IPS-18a (cell line): Measurements from ENCODE around the gene ZBTB32.

Experiments
- H3K27ac ChIP-seq: one replicate; pipeline ENCODE4 v1.5.1; 2013; ENCODE audit warnings: low read length
- H3K27me3 ChIP-seq: one replicate; pipeline ENCODE4 v1.6.1; 2013; ENCODE audit warnings: mild to moderate bottlenecking, low read length; ENCODE audit not compliant: control insufficient read depth, insufficient read depth
- H3K36me3 ChIP-seq: one replicate; pipeline ENCODE4 v1.6.1; 2013; ENCODE audit warnings: low read depth, low read length; ENCODE audit not compliant: control insufficient read depth
- H3K4me1 ChIP-seq: one replicate; pipeline ENCODE4 v1.6.1; 2013; ENCODE audit warnings: low read depth, low read length; ENCODE audit not compliant: control insufficient read depth
- H3K4me3 ChIP-seq: one replicate; pipeline ENCODE4 v1.5.1; 2013; ENCODE audit warnings: low read length
- H3K9ac ChIP-seq: one replicate; pipeline ENCODE4 v1.6.1; 2013; ENCODE audit warnings: mild to moderate bottlenecking, low read length, moderate library complexity
- H3K9me3 ChIP-seq: one replicate; pipeline ENCODE4 v1.6.1; 2013; ENCODE audit warnings: low read depth, low read length; ENCODE audit not compliant: control insufficient read depth

ZBTB32 gene

DNA sequence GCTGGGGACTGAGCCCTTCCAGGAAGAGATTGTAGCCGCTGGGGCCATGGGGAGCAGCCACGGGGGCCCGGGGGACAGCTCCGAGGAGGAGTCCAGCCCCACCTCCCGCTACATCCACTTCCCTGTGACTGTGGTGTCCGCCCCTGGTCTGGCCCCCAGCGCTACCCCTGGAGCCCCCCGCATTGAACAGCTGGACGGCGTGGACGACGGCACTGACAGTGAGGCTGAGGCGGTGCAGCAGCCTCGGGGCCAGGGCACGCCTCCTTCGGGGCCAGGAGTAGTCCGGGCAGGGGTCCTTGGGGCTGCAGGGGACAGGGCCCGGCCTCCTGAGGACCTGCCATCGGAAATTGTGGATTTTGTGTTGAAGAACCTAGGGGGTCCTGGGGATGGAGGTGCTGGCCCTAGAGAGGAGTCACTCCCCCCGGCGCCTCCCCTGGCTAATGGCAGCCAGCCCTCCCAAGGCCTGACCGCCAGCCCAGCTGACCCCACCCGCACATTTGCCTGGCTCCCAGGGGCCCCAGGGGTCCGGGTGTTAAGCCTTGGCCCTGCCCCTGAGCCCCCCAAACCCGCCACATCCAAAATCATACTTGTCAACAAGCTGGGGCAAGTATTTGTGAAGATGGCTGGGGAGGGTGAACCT is 28.3 kb downstream of the ZBTB32 start:
- peaks cover 68% of the 10 kb centered on the region for H3K36me3 ChIP-seq

DNA sequence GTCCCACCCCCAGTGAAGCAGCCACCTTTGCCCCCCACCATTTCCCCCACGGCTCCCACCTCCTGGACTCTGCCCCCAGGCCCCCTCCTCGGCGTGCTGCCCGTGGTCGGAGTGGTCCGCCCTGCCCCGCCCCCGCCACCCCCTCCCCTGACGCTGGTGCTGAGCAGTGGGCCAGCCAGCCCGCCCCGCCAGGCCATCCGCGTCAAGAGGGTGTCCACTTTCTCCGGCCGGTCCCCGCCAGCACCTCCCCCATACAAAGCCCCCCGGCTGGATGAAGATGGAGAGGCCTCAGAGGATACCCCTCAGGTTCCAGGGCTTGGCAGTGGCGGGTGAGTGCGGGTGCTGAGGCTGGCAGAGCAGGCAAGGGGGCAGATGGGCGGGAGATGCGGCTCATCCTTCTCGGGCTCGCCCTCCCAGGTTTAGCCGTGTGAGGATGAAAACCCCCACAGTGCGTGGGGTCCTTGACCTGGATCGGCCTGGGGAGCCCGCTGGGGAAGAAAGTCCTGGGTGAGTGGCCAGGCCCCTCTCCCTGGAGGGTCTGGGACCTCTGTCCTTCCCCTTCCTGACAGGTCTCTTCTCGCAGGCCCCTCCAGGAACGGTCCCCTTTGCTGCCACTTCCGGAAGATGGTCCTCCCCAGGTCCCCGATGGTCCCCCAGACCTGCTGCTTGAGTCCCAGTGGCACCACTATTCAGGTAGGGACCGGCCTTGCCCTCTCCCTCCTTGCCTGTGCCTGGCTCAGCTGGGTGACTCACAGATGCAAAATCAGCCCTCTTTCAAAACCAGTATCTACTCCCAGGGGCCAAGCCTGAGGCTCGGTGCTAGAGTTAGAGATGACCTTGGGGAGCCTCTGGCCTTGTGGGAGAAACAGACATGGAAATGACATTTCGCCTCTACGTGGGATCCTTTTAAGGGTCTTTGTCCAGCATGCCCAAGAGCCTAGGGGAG is 29.1 kb downstream of the ZBTB32 start:
- Histone ChIP-seq H3K27ac (no peak overlapping the region), H3K4me3 (no peak overlapping the region), H3K9ac (no peak overlapping the region), H3K9me3 (no peaks in the 10 kb centered on the region), H3K27me3 (no peaks in the 10 kb centered on the region), H3K4me1 (no peaks in the 10 kb centered on the region), H3K36me3 (peaks cover 70% of the 10 kb centered on the region)

More for the DNA sequence above, 28.3 kb downstream of the ZBTB32 start:
- no peak overlapping the region for H3K27ac ChIP-seq
- H3K4me3 ChIP-seq = no peak overlapping the region
- no peak overlapping the region for H3K9ac ChIP-seq
- H3K27me3 ChIP-seq = no peaks in the 10 kb centered on the region
- no peaks in the 10 kb centered on the region for H3K9me3 ChIP-seq
- H3K4me1 ChIP-seq = no peaks in the 10 kb centered on the region

DNA sequence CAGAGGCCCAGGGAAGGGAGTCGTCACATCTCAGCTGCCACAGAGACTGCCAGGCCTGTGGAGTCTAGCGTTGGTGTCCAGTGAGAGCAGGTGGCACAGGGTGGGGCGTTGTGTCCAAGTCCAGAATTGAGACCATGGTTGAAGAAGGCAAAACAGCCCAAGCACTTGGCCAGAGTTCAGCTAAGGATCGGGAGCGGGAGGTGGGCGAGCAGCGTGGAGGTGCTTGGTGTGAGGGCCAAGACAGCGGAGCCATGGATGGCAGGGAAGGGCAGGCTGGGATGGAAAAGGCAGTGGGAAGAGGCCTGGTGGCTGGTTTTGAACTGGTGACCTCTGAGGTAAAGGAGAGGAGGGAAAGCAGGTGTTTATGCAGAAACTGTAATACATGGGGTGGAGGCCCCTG is 29.9 kb downstream of the ZBTB32 start:
- H3K4me1 ChIP-seq = no peaks in the 10 kb centered on the region
- no peaks in the 10 kb centered on the region for H3K27me3 ChIP-seq
- H3K36me3 ChIP-seq = peaks cover 66% of the 10 kb centered on the region
- no peak overlapping the region for H3K9ac ChIP-seq
- H3K9me3 ChIP-seq = no peaks in the 10 kb centered on the region
- H3K4me3 ChIP-seq = no peak overlapping the region
- H3K27ac ChIP-seq = no peak overlapping the region

DNA sequence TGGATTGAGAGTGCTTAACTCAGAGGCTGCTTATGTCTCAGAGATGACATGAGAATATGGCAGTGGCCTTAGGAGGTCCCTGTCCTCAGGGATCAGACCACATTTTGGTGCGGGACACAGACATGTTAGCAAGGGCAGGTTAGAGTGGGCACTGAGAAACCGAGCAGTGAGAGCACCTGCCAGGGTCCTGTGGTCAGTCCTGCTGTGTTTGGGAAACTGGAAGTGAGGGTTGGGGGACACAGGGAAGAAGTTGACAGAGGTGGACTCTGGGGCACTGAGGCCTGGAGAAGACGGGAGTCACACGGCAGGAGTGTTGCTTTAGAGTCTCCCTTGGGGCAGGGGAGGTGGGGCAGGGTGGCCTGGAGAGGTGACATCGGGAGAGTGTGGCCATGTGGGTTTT is 30.5 kb downstream of the ZBTB32 start:
- no peaks in the 10 kb centered on the region for H3K27me3 ChIP-seq
- H3K27ac ChIP-seq = no peak overlapping the region
- H3K36me3 ChIP-seq = peaks cover 60% of the 10 kb centered on the region
- no peak overlapping the region for H3K9ac ChIP-seq
- H3K4me3 ChIP-seq = no peak overlapping the region
- H3K9me3 ChIP-seq = no peaks in the 10 kb centered on the region
- H3K4me1 ChIP-seq = no peaks in the 10 kb centered on the region

DNA sequence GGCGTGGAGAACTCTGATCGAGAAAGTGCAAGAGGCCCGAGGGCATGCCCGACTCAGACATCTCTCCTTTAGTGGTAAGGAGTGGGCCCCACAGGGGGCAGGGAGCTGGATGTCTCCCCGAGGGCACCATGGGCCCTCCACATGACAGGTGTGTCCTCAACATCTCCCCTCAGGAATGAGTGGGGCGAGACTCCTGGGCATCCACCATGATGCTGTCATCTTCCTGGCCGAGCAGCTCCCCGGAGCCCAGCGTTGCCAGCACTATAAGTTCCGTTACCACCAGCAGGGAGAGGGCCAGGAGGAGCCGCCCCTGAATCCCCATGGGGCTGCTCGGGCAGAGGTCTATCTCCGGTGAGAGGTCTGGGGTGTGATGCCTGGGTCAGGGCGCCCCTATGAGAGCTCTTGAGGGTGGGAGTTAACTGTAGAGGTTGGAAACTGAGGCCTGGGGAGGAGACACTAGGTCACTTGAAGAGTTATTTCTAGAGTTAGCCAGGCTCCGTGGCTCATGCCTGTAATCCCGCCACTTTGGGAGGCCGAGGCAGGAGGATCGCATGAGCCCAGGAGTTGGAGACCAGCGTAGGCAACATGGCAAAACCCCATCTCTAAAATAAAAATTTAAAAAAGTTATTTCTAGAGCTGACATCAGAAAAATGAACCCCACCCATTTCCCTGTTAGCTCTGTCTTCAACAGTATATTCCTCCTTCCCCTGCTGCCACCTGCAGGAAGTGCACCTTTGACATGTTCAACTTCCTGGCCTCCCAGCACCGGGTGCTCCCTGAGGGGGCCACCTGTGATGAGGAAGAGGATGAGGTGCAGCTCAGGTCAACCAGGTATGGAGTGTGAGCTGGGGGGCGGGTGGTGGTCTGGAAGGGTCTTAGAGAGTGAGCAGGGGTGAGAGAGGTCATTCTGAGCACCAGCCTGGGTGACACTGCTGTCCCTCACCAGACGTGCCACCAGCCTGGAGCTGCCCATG is 32.8 kb downstream of the ZBTB32 start:
- Histone ChIP-seq H3K27ac (no peak overlapping the region), H3K27me3 (no peaks in the 10 kb centered on the region), H3K36me3 (peaks cover 37% of the 10 kb centered on the region), H3K4me3 (no peak overlapping the region), H3K4me1 (no peaks in the 10 kb centered on the region), H3K9me3 (no peaks in the 10 kb centered on the region), H3K9ac (no peak overlapping the region)

DNA sequence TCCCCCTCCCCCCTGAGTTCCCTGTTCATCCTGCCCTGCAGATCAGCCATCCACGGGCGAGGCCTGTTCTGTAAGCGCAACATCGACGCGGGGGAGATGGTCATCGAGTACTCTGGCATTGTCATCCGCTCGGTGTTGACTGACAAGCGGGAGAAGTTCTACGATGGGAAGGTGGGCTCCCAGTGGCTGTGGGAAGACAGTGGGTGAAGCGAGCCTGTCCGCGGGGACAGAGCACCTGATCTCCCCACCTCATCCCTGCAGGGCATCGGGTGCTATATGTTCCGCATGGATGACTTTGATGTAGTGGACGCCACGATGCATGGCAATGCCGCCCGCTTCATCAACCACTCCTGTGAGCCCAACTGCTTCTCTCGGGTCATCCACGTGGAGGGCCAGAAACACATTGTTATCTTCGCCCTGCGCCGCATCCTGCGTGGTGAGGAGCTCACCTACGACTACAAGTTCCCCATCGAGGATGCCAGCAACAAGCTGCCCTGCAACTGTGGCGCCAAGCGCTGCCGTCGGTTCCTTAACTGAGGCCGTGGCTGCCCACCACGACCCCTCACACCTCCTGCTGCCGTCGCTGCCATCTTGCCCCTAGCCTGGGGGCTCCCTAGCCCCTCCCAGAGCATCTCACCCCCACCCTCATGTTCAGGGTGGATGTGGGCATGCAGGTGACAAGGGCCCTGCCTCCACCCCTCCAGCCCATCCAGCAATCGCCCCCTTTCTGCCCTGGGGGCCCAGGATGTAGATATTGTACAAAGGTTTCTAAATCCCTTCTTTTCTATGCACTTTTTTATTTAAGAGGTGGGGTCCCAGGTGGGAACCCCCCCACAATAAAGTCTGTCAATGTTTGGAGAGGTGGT is 33.9 kb downstream of the ZBTB32 start:
- no peak overlapping the region for H3K27ac ChIP-seq
- no peak overlapping the region for H3K4me3 ChIP-seq
- peaks cover 32% of the 10 kb centered on the region for H3K36me3 ChIP-seq
- no peaks in the 10 kb centered on the region for H3K27me3 ChIP-seq
- no peak overlapping the region for H3K9ac ChIP-seq
- no peaks in the 10 kb centered on the region for H3K9me3 ChIP-seq
- H3K4me1 ChIP-seq = no peaks in the 10 kb centered on the region

DNA sequence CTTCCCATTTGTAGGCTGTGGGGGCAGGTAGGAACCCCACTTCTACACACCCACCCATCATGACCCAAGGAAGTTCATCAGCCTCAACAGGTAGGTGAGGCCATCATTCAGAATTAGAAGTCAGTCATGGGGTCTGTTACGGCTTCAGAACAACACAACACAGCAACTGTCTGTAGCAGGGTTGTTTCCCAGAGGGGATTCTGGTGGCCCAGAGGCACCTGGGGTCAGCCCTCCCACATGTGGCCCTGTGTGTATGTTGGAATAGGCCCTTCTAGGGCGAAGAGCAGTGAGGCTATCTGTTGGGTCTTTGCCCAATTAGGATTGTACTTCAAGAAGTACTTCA is 34.5 kb downstream of the ZBTB32 start:
- H3K4me1 ChIP-seq = no peaks in the 10 kb centered on the region
- peaks cover 27% of the 10 kb centered on the region for H3K36me3 ChIP-seq
- no peak overlapping the region for H3K27ac ChIP-seq

DNA sequence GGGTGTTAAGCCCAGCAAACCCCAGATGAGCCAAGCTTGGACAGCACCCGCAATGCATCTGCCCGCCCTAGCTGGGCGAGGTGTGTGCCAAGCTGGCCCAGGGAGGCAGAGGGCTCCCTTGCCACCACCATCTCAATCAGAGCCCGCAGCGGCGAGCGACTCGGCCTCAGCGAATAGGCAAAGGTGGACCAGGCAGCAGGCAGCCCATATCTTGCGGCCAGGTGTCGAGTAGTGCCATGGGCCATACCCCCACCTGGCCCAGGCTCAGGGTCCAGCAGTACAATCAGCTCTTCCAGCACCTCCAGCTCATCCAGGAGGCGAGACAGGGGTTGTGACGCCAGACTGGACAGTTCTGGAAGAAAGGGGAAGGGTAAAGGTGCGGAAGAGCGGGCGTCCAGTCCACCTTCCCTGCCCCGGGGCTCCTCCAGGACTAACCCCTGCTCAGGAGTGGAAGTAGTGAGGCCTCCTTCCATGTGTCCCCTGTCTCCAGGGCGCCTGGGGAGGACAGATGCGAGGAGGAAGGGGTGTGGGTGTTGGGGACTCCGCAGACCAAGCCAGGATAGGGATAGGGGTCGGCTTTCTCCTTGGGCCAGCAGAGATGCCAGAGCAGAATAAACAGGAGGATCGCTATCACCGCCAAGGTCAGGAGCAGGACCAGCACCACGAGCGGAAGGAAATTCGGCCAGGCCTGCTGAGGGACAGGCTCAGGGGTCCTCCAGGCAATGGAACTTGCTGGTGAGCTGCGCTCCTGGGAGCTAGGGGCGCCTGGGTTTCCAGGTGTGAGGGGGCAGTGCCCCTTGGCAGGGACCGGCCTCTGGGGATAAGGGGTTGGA is 35.1 kb downstream of the ZBTB32 start:
- Histone ChIP-seq H3K4me1 (peaks cover 4% of the 10 kb centered on the region), H3K4me3 (peak overlapping the region; percentile 58), H3K27me3 (no peaks in the 10 kb centered on the region), H3K27ac (no peak overlapping the region), H3K36me3 (peaks cover 22% of the 10 kb centered on the region), H3K9ac (peak overlapping the region; percentile 6), H3K9me3 (no peaks in the 10 kb centered on the region)

More for the DNA sequence above, 34.5 kb downstream of the ZBTB32 start:
- Histone ChIP-seq H3K9me3 (no peaks in the 10 kb centered on the region), H3K27me3 (no peaks in the 10 kb centered on the region), H3K4me3 (no peak overlapping the region), H3K9ac (no peak overlapping the region)

DNA sequence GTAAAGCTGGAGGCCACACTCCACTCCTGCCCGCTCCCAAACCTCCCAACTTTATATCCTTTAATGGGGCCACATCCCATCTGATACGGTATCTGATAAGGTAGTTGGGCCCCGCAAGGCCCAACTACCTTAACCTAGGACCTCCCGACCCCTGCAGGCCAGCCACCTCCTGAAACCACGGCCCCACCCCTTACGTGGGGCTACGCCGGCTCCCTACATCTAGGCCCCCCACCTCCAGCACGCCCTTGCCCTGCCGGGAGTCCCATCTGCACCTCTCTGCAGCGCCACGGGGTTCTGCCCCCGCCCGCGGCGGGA is 35.7 kb downstream of the ZBTB32 start:
- H3K27ac ChIP-seq = no peak overlapping the region
- H3K4me1 ChIP-seq = peaks cover 5% of the 10 kb centered on the region
- H3K4me3 ChIP-seq = peak overlapping the region; percentile 58
- no peaks in the 10 kb centered on the region for H3K9me3 ChIP-seq
- peak overlapping the region; percentile 6 for H3K9ac ChIP-seq
- peaks cover 22% of the 10 kb centered on the region for H3K36me3 ChIP-seq
- no peaks in the 10 kb centered on the region for H3K27me3 ChIP-seq
